ENCODE results near the gene ARHGAP30.

DNA sequence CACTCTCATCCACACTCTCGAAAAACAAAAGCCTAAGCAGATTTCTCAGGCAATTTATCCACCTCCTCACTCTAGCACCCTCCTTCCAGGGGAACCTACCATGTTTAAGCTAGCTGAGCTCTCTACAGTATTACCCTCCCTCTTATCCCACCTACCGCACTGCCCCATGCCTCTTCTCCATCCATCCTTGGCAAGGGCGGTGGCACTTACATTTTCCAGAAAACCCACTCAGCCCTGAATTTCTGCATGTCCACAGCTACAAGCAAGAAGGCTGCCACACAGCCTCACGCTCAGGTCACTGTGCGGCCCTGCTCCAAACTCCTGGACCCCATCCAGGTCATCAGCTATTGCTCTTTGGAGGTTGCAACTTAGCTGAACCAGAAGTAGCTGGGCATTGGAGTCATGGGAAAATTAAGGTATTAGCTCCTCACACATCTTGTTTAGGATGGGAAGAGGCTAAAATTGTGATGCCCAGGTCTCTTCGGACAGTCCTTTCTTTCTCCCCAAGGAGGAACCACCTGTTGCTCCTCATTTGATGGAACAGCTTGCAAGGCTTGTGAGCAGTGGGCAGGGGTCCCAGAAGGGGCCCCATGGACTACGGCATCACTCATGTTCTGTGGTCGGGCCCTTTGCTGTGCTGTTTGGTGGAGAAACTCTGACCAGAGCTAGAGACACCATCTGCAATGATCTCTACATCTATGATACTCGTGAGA lies 29.6 kb upstream of the ARHGAP30 start:
- TF ChIP-seq, protein P1, sequence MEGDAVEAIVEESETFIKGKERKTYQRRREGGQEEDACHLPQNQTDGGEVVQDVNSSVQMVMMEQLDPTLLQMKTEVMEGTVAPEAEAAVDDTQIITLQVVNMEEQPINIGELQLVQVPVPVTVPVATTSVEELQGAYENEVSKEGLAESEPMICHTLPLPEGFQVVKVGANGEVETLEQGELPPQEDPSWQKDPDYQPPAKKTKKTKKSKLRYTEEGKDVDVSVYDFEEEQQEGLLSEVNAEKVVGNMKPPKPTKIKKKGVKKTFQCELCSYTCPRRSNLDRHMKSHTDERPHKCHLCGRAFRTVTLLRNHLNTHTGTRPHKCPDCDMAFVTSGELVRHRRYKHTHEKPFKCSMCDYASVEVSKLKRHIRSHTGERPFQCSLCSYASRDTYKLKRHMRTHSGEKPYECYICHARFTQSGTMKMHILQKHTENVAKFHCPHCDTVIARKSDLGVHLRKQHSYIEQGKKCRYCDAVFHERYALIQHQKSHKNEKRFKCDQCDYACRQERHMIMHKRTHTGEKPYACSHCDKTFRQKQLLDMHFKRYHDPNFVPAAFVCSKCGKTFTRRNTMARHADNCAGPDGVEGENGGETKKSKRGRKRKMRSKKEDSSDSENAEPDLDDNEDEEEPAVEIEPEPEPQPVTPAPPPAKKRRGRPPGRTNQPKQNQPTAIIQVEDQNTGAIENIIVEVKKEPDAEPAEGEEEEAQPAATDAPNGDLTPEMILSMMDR (IDR thresholded peaks at IDR 0.05 in 2 of 3, conservative IDR thresholded peaks at IDR 0.05 in 1 of 3; ENCODE audit: borderline replicate concordance in 1 of 3, insufficient read depth in 1 of 3, low read depth in 2 of 3, low read length in 2 of 3): no peak
- TF ChIP-seq POLR2A (IDR thresholded peaks at IDR 0.05; ENCODE audit: borderline replicate concordance, extremely low read depth, insufficient read depth, insufficient read length) (no peak), ZFX (IDR thresholded peaks at IDR 0.05) (no peak), EZH2 (IDR thresholded peaks at IDR 0.05) (no peak), RAD21 (IDR thresholded peaks at IDR 0.05; ENCODE audit: low read depth) (no peak), ZNF274 (IDR thresholded peaks at IDR 0.05; ENCODE audit: low read depth, low read length) (no peak), POLR2AphosphoS5 (IDR thresholded peaks at IDR 0.05; ENCODE audit: low read depth, low read length) (no peak; the same call in 1 of the 2 replicates), MAX (IDR thresholded peaks at IDR 0.05) (no peak)
- TF ChIP-seq, protein P2, sequence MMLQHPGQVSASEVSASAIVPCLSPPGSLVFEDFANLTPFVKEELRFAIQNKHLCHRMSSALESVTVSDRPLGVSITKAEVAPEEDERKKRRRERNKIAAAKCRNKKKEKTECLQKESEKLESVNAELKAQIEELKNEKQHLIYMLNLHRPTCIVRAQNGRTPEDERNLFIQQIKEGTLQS (IDR thresholded peaks at IDR 0.05): no peak
- TF ChIP-seq, protein P3, sequence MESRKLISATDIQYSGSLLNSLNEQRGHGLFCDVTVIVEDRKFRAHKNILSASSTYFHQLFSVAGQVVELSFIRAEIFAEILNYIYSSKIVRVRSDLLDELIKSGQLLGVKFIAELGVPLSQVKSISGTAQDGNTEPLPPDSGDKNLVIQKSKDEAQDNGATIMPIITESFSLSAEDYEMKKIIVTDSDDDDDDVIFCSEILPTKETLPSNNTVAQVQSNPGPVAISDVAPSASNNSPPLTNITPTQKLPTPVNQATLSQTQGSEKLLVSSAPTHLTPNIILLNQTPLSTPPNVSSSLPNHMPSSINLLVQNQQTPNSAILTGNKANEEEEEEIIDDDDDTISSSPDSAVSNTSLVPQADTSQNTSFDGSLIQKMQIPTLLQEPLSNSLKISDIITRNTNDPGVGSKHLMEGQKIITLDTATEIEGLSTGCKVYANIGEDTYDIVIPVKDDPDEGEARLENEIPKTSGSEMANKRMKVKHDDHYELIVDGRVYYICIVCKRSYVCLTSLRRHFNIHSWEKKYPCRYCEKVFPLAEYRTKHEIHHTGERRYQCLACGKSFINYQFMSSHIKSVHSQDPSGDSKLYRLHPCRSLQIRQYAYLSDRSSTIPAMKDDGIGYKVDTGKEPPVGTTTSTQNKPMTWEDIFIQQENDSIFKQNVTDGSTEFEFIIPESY (IDR thresholded peaks at IDR 0.05; ENCODE audit: extremely low read depth, insufficient replicate concordance, low read length): no peak
- TF ChIP-seq, protein P4, sequence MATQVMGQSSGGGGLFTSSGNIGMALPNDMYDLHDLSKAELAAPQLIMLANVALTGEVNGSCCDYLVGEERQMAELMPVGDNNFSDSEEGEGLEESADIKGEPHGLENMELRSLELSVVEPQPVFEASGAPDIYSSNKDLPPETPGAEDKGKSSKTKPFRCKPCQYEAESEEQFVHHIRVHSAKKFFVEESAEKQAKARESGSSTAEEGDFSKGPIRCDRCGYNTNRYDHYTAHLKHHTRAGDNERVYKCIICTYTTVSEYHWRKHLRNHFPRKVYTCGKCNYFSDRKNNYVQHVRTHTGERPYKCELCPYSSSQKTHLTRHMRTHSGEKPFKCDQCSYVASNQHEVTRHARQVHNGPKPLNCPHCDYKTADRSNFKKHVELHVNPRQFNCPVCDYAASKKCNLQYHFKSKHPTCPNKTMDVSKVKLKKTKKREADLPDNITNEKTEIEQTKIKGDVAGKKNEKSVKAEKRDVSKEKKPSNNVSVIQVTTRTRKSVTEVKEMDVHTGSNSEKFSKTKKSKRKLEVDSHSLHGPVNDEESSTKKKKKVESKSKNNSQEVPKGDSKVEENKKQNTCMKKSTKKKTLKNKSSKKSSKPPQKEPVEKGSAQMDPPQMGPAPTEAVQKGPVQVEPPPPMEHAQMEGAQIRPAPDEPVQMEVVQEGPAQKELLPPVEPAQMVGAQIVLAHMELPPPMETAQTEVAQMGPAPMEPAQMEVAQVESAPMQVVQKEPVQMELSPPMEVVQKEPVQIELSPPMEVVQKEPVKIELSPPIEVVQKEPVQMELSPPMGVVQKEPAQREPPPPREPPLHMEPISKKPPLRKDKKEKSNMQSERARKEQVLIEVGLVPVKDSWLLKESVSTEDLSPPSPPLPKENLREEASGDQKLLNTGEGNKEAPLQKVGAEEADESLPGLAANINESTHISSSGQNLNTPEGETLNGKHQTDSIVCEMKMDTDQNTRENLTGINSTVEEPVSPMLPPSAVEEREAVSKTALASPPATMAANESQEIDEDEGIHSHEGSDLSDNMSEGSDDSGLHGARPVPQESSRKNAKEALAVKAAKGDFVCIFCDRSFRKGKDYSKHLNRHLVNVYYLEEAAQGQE (IDR thresholded peaks at IDR 0.05; ENCODE audit: low read depth): no peak
